Liver (tissue), 9 donors: ENCODE data around the gene NEURL3. TPM values are rescaled to one million over a fixed set of nuclear protein-coding genes. Genes with fewer than 3 reads are reported as not detected.

Experiments used
- DNase-seq: peaks from one replicate; pipeline ENCODE4 v3.0.0-alpha.2; 2017; ENCODE audit warnings: low spot score
- H3K27ac ChIP-seq, 2 donors: one replicate each; pipeline ENCODE4 v1.7.0; 2013; ENCODE audit warnings: inconsistent platforms in 2 of 2, low read length in 2 of 2, control low read depth in 1 of 2, low read depth in 1 of 2, mild to moderate bottlenecking in 1 of 2
- H3K27me3 ChIP-seq, 4 donors: one replicate each; pipeline versions ENCODE4 v1.6.1 to v1.7.0; 2013; ENCODE audit warnings: low read length in 3 of 4, inconsistent platforms in 1 of 4, mild to moderate bottlenecking in 1 of 4, moderate library complexity in 1 of 4; ENCODE audit not compliant: control insufficient read depth in 4 of 4, insufficient read depth in 4 of 4
- H3K36me3 ChIP-seq, 4 donors: one replicate each; pipeline versions ENCODE4 v1.6.1 to v1.7.0; 2013; ENCODE audit warnings: low read length in 3 of 4, mild to moderate bottlenecking in 3 of 4, low read depth in 1 of 4, moderate library complexity in 1 of 4; ENCODE audit not compliant: control insufficient read depth in 4 of 4, insufficient read depth in 3 of 4
- H3K4me1 ChIP-seq, 4 donors: one replicate each; pipeline versions ENCODE4 v1.6.1 to v1.7.0; 2013; ENCODE audit warnings: low read length in 3 of 4, mild to moderate bottlenecking in 3 of 4, moderate library complexity in 1 of 4; ENCODE audit not compliant: control insufficient read depth in 4 of 4, insufficient read depth in 4 of 4
- H3K4me3 ChIP-seq, 3 donors: one replicate each; pipeline versions ENCODE4 v1.6.1 to v1.7.0; 2013; ENCODE audit warnings: low read length in 3 of 3, control low read depth in 1 of 3, low read depth in 1 of 3, mild to moderate bottlenecking in 1 of 3
- H3K9ac ChIP-seq, 2 donors: one replicate each; pipeline ENCODE4 v1.7.0; 2013; ENCODE audit warnings: low read length in 2 of 2, mild to moderate bottlenecking in 2 of 2, moderate library complexity in 2 of 2, control low read depth in 1 of 2, low read depth in 1 of 2
- H3K9me3 ChIP-seq, 4 donors: one replicate each; pipeline versions ENCODE4 v1.6.1 to v1.7.0; 2013; ENCODE audit warnings: low read length in 3 of 4; ENCODE audit not compliant: control insufficient read depth in 4 of 4
- ATF3 ChIP-seq: IDR thresholded peaks from 2 replicates; pipeline ENCODE4 v1.6.1; 2016; ENCODE audit warnings: antibody characterized with exemption
- CTCF ChIP-seq: fragments of 150-350 bp; IDR thresholded peaks from 2 replicates; pipeline ENCODE4 v1.5.1; 2017; ENCODE audit warnings: improper control_type of control experiment, low read depth, low read length; ENCODE audit not compliant: missing input control
- EGR1 ChIP-seq, 2 donors: IDR thresholded peaks; 2 replicates each; pipeline ENCODE4 v1.6.1; 2016 to 2018; ENCODE audit warnings: antibody characterized with exemption in 2 of 2, low read depth in 2 of 2
- FOXA1 ChIP-seq: IDR thresholded peaks from 2 replicates; pipeline ENCODE4 v1.6.1; 2016; ENCODE audit warnings: antibody characterized with exemption
- FOXA2 ChIP-seq: IDR thresholded peaks from 2 replicates; pipeline ENCODE4 v1.6.1; 2016; ENCODE audit warnings: antibody characterized with exemption
- HNF4A ChIP-seq, 2 donors: conservative IDR thresholded peaks; 2 replicates each; pipeline ENCODE4 v1.6.1; 2016; ENCODE audit warnings: antibody characterized with exemption in 2 of 2, mild to moderate bottlenecking in 2 of 2
- JUND ChIP-seq, 2 donors: IDR thresholded peaks; 2 replicates each; pipeline ENCODE4 v1.6.1; 2016; ENCODE audit warnings: antibody characterized with exemption in 2 of 2
- NR2F2 ChIP-seq: IDR thresholded peaks from 2 replicates; pipeline ENCODE4 v1.6.1; 2016; ENCODE audit warnings: antibody characterized with exemption
- RAD21 ChIP-seq, 2 donors: IDR thresholded peaks; 2 replicates each; pipeline ENCODE4 v1.6.1; 2016; ENCODE audit warnings: antibody characterized with exemption in 2 of 2, mild to moderate bottlenecking in 2 of 2
- REST ChIP-seq: IDR thresholded peaks from 2 replicates; pipeline ENCODE4 v1.6.1; 2016; ENCODE audit warnings: antibody characterized with exemption, mild to moderate bottlenecking
- RXRA ChIP-seq, 2 donors: IDR thresholded peaks; 2 replicates each; pipeline ENCODE4 v1.6.1; 2017 to 2018; ENCODE audit warnings: antibody characterized with exemption in 2 of 2, mild to moderate bottlenecking in 1 of 2
- SP1 ChIP-seq: IDR thresholded peaks from 2 replicates; pipeline ENCODE4 v1.6.1; 2018; ENCODE audit warnings: antibody characterized with exemption, mild to moderate bottlenecking
- TAF1 ChIP-seq: conservative IDR thresholded peaks from 2 replicates; pipeline ENCODE4 v1.6.1; 2016; ENCODE audit warnings: antibody characterized with exemption, mild to moderate bottlenecking
- YY1 ChIP-seq: IDR thresholded peaks from 2 replicates; pipeline ENCODE4 v1.6.1; 2016; ENCODE audit warnings: antibody characterized with exemption, mild to moderate bottlenecking
- WGBS: extraction: QIAGEN DNeasy Blood & Tissue Kit; methylation state at CpG from one replicate; pipeline ENCODE4 v1.1.7; 2013; 5-methylcytosine and 5-hydroxymethylcytosine counted together
- polyA plus RNA-seq, 2 donors: library from polyadenylated mRNA; stranded (reverse) in 1 of 2; unstranded in 1 of 2; fragments of 200-250 nt in 1 of 2; fragments of >200 nt in 1 of 2; fragmentation: Nextera tagmentation in 1 of 2; extraction: Ambion mirVana in 1 of 2; gene quantifications; one replicate each; pipeline versions ENCODE4 v1.2.1 to v1.2.3, GENCODE V29; 2013 to 2015
- total RNA-seq, 2 donors: library from RNA; depleted of rRNA; stranded (reverse); fragments of >200 nt; gene quantifications; one replicate each; pipeline ENCODE4 v1.2.3, GENCODE V29; 2014
- TF ChIP-seq, protein P1 (sequence below): IDR thresholded peaks from 2 replicates; pipeline ENCODE4 v1.6.1; 2016; ENCODE audit warnings: antibody characterized with exemption
- donor health status: healthy.
- donor health status: healthy.
- donor health status: healthy.
- donor health status: healthy.
- donor health status: healthy.

Gene NEURL3
- total and polyA plus RNA-seq, 4 donors: 0.61 to 3.4 (median 1.4) TPM

- H3K4me1 ChIP-seq: no peaks in the 10 kb centered on the region
- H3K9me3 ChIP-seq: no peaks in the 10 kb centered on the region
- no peaks in the 10 kb centered on the region for H3K27me3 ChIP-seq
- no peaks in the 10 kb centered on the region for H3K36me3 ChIP-seq
- no peak for TF ChIP-seq CTCF
- WGBS: 90% methylated on average over 7 of the region's 7 CpGs
- H3K27ac ChIP-seq: no peak overlapping the region
- H3K9ac ChIP-seq: no peak overlapping the region
- no peak for DNase-seq
- no peak overlapping the region for H3K4me3 ChIP-seq
These were observed 21.1 kb downstream of the NEURL3 start for GRCh38 chr2:96484091-96484490.

- DNase-seq: no peak
- 46% methylated on average over 1 of the region's 1 CpG for WGBS
- TF ChIP-seq RAD21 (IDR thresholded peaks at IDR 0.05): no peak
- no peak for TF ChIP-seq FOXA1
- TF ChIP-seq EGR1 (IDR thresholded peaks at IDR 0.05; ENCODE audit: low read depth in 2 of 2): no peak
- TF ChIP-seq REST: no peak
- no peak for TF ChIP-seq SP1
- TF ChIP-seq JUND (IDR thresholded peaks at IDR 0.05): no peak
- no peak for TF ChIP-seq HNF4A (conservative IDR thresholded peaks at IDR 0.05)
- no peak for TF ChIP-seq ATF3
- TF ChIP-seq NR2F2: no peak
- no peak for TF ChIP-seq CTCF
- no peak for TF ChIP-seq YY1
- TF ChIP-seq RXRA (IDR thresholded peaks at IDR 0.05): no peak
- no peak for TF ChIP-seq FOXA2
- TF ChIP-seq, protein P1, sequence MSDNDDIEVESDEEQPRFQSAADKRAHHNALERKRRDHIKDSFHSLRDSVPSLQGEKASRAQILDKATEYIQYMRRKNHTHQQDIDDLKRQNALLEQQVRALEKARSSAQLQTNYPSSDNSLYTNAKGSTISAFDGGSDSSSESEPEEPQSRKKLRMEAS: no peak
- no peak for TF ChIP-seq TAF1
- no peaks in the 10 kb centered on the region for H3K9me3 ChIP-seq
- no peak overlapping the region for H3K4me3 ChIP-seq
- no peaks in the 10 kb centered on the region for H3K27me3 ChIP-seq
- no peak overlapping the region for H3K9ac ChIP-seq
- no peak overlapping the region for H3K27ac ChIP-seq
- no peaks in the 10 kb centered on the region for H3K4me1 ChIP-seq
- no peaks in the 10 kb centered on the region for H3K36me3 ChIP-seq
These were observed 27.7 kb downstream of the NEURL3 start for GRCh38 chr2:96477458-96477857.
